K562 (cell line): ENCODE results near the gene CCDC18. TPM values are rescaled to one million over a fixed set of nuclear protein-coding genes. Genes with fewer than 3 reads are reported as not detected.

Experiments used
- ATAC-seq: fragments of 200-7000 bp; cut with Tn5 transposase; 3 replicates; pipeline ENCODE4 v1.9.1; 2020; ENCODE audit warnings: moderate library complexity
- BruUV-seq: library from RNA; stranded (reverse); fragments of 400-500 nt; replicated peaks from 2 replicates; lab custom pipeline; 2021; lab: Mats Ljungman, UMichigan
- CTCF ChIA-PET: fragments of 300-600 bp; formaldehyde crosslinking; extraction: SDS; loops from one replicate; lab custom pipeline; 2021; ENCODE audit warnings: low intra/inter-chr PET ratio; lab: Yijun Ruan, JAX
- POLR2A ChIA-PET: fragments of 300-600, 350-650 bp; sonication (Branson Sonifier 250); formaldehyde crosslinking; extraction: SDS; loops from one replicate; lab custom pipeline; 2021; ENCODE audit warnings: antibody characterized with exemption, inconsistent platforms; lab: Yijun Ruan, JAX
- DNase-seq, 4 experiments: peaks; one replicate each; pipeline versions ENCODE4 v3.0.0 to v3.0.0-alpha.2; 2011 to 2018; ENCODE audit warnings: low spot score in 3 of 4, mixed read lengths in 3 of 4; ENCODE audit errors: extremely low read depth in 1 of 4
- FAIRE-seq: peaks from 2 replicates; lab custom pipeline; 2011; peaks lifted over from hg19 to GRCh38; lab: Jason Lieb, UNC
- H2AFZ ChIP-seq: 2 replicates; pipeline ENCODE4 v1.6.0; 2011; ENCODE audit warnings: low read depth, low read length, control low read depth, inconsistent platforms
- H3K27ac ChIP-seq: fragments of 200-600 bp; 3 replicates; pipeline ENCODE4 v1.8.0; 2011; ENCODE audit warnings: low read depth, mild to moderate bottlenecking, control low read depth, inconsistent platforms, low read length, moderate library complexity, mixed read lengths; ENCODE audit errors: extremely low read depth
- H3K27me3 ChIP-seq, 2 experiments: fragments of 300-600 bp in 1 of 2; 2 replicates in 1 of 2; 3 replicates in 1 of 2; pipeline versions ENCODE4 v1.6.0 to v1.8.0; 2011; ENCODE audit warnings: inconsistent platforms in 2 of 2, low read length in 2 of 2, mild to moderate bottlenecking in 1 of 2, mixed read lengths in 1 of 2, moderate library complexity in 1 of 2; ENCODE audit not compliant: control insufficient read depth in 2 of 2, insufficient read depth in 2 of 2
- H3K36me3 ChIP-seq: fragments of 300-600 bp; 3 replicates; pipeline ENCODE4 v1.8.0; 2011; ENCODE audit warnings: mild to moderate bottlenecking, low read length, inconsistent platforms; ENCODE audit not compliant: control insufficient read depth, insufficient read depth
- H3K4me1 ChIP-seq, 2 experiments: fragments of 200-600 bp in 1 of 2; replicated peaks in 1 of 2; 2 replicates in 1 of 2; 3 replicates in 1 of 2; pipeline versions ENCODE4 v1.5.1 to v1.8.0; 2011; ENCODE audit warnings: inconsistent platforms in 2 of 2, low read length in 2 of 2, mild to moderate bottlenecking in 1 of 2, mixed read lengths in 1 of 2, moderate library complexity in 1 of 2; ENCODE audit not compliant: control insufficient read depth in 2 of 2, insufficient read depth in 2 of 2
- H3K4me2 ChIP-seq: 2 replicates; pipeline ENCODE4 v1.6.1; 2011; ENCODE audit warnings: low read length, control low read depth, inconsistent platforms, mixed read lengths; ENCODE audit not compliant: insufficient read depth
- H3K4me3 ChIP-seq: fragments of 200-600 bp; sonication (generic), shearing (Covaris generic); 2 replicates; pipeline ENCODE4 v1.5.1; 2016; ENCODE audit warnings: control low read depth, inconsistent platforms
- H3K79me2 ChIP-seq: fragments of 200-600 bp; 3 replicates; pipeline ENCODE4 v1.8.0; 2011; ENCODE audit warnings: low read length, inconsistent platforms; ENCODE audit not compliant: control insufficient read depth, insufficient read depth
- H3K9ac ChIP-seq, 2 experiments: 2 replicates each; pipeline versions ENCODE4 v1.6.0 to v1.6.1; 2011; ENCODE audit warnings: low read depth in 2 of 2, low read length in 2 of 2, control low read depth in 1 of 2, inconsistent platforms in 1 of 2, mild to moderate bottlenecking in 1 of 2, mixed read lengths in 1 of 2; ENCODE audit not compliant: insufficient read depth in 1 of 2
- H3K9me1 ChIP-seq: one replicate; pipeline ENCODE4 v1.6.0; 2011; ENCODE audit warnings: inconsistent platforms, mild to moderate bottlenecking, low read length, moderate library complexity; ENCODE audit not compliant: control insufficient read depth, insufficient read depth
- H3K9me3 ChIP-seq: replicated peaks from 2 replicates; pipeline ENCODE4 v1.5.1; 2011; ENCODE audit warnings: low read depth, low read length, inconsistent platforms; ENCODE audit not compliant: control insufficient read depth, insufficient read depth
- H4K20me1 ChIP-seq: replicated peaks from 2 replicates; pipeline ENCODE4 v1.6.1; 2011; ENCODE audit warnings: low read length, inconsistent platforms, mixed read lengths; ENCODE audit not compliant: control insufficient read depth, insufficient read depth
- POLR2A ChIP-seq: fragments of 450-650 bp; conservative IDR thresholded peaks from 2 replicates; pipeline ENCODE4 v1.6.1; 2016
- RCOR1 ChIP-seq, 2 experiments: IDR thresholded peaks; 2 replicates each; pipeline ENCODE4 v1.6.1; 2012; ENCODE audit warnings: low read depth in 2 of 2, low read length in 2 of 2, borderline replicate concordance in 1 of 2, improper control_type of control experiment in 1 of 2
- SMC3 ChIP-seq: conservative IDR thresholded peaks from 2 replicates; pipeline ENCODE4 v1.6.1; 2011; ENCODE audit warnings: low read depth, low read length, improper control_type of control experiment; ENCODE audit not compliant: insufficient read depth
- ZNF436 ChIP-seq: fragments of 250-450, 450-650 bp; sonication (Bioruptor Pico); formaldehyde crosslinking; IDR thresholded peaks from 2 replicates; pipeline ENCODE4 v1.7.0; 2020; ENCODE audit warnings: mild to moderate bottlenecking
- WGBS: fragments of 100-300 bp; shearing (Covaris generic); methylation state at CpG from one replicate; pipeline ENCODE4 v1.1.6; 2016; ENCODE audit warnings: low coverage, mixed read lengths; ENCODE audit not compliant: insufficient coverage; ENCODE audit errors: missing lambda C conversion rate; 5-methylcytosine and 5-hydroxymethylcytosine counted together
- in situ Hi-C: fragments of 300-500 bp; cut with MboI; formaldehyde crosslinking; loops from 4 replicates; pipeline ENCODE4 v1.15.0; 2018; ENCODE audit warnings: inconsistent platforms, mixed read lengths
- intact Hi-C: fragments of 100-400 bp; cut with micrococcal nuclease; formaldehyde crosslinking; loops from 2 replicates; pipeline ENCODE4 v1.14.2; 2022
- polyA plus RNA-seq, 8 experiments: library from polyadenylated mRNA; depleted of rRNA in 4 of 8; stranded (reverse) in 5 of 8; unstranded in 3 of 8; fragments of >200 nt; fragmentation: Nextera tagmentation in 2 of 8; fragmentation: Illumina TruSeq in 1 of 8; extraction: Ambion mirVana in 2 of 8; extraction: Trizol in 1 of 8; gene quantifications; 2 replicates each; pipeline versions ENCODE4 v1.2.1 to v1.2.3, GENCODE V29; 2011 to 2014; ENCODE audit warnings: inconsistent platforms in 1 of 8, missing spikeins in 1 of 8
- total RNA-seq, 7 experiments: library from RNA; depleted of rRNA in 6 of 7; stranded (reverse); fragments of >200 nt in 6 of 7; fragmentation: Illumina TruSeq in 2 of 7; extraction: Trizol in 2 of 7; gene quantifications; 2 replicates each; pipeline versions ENCODE4 v1.2.1 to v1.2.3, GENCODE V29; 2011 to 2021; ENCODE audit warnings: low replicate concordance in 1 of 7
- TF ChIP-seq, protein P1 (sequence below): fragments of 250-450 bp; sonication (Bioruptor Pico); IDR thresholded peaks from 2 replicates; pipeline ENCODE4 v1.8.0; 2021; ENCODE audit warnings: moderate library complexity, mild to moderate bottlenecking, inconsistent platforms
- TF ChIP-seq, protein P2 (sequence below), 2 experiments: fragments of 450-650 bp; IDR thresholded peaks; 2 replicates each; pipeline ENCODE4 v1.6.1; 2016; ENCODE audit warnings: mild to moderate bottlenecking in 2 of 2, borderline replicate concordance in 1 of 2, low read depth in 1 of 2, moderate library complexity in 1 of 2
- TF ChIP-seq, protein P3 (sequence below): sonication (generic); formaldehyde crosslinking; IDR thresholded peaks from 2 replicates; pipeline ENCODE4 v1.8.1; 2023; ENCODE audit warnings: missing genetic modification reagents, mild to moderate bottlenecking, borderline replicate concordance

Gene CCDC18
- total and polyA plus RNA-seq, 9 of the 15 experiments (the other 6 are each of a cell fraction or from before 2014, with no cell fraction given): 19.5 to 34.2 (median 24.3) TPM

DNA sequence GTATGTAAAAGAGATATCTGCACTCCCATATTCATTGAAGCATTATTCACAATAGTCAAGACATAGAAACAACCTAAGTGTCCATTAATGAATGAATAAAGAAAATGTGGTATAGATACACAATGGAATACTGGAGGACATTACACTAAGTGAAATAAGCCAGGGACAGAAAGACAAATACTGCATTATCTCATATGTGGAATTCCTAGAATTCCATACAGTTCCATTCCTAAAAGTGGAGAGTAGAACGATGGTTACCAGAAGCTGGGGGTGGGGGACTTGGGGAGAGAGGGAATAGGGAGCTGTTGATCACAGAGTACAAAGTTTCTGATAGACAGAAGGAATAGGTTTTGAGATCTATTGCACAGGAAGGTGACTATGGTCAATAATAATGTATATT is 7.7 kb upstream of the CCDC18 start:
- no peaks in the 10 kb centered on the region for H3K27me3 ChIP-seq
- H2AFZ ChIP-seq: no peak overlapping the region
- ChIA-PET POLR2A (interaction anchor here (0.9 to 2.5 kb wide), 4 partner anchors 8 to 20 kb away, joined by 3 to 13 read pairs (median 3); no protein-coding TSS in a partner anchor), CTCF (no interaction called here)
- H3K9me1 ChIP-seq: no peaks in the 10 kb centered on the region
- H3K9me3 ChIP-seq: no peaks in the 10 kb centered on the region; the same call in 1 of the 2 replicates
- 31% methylated on average over 1 of the region's 1 CpG for WGBS
- in situ Hi-C loops: no loop called here
- H3K4me3 ChIP-seq: no peak overlapping the region
- intact Hi-C loops: no loop called here
- no peak for FAIRE-seq
- H3K27ac ChIP-seq: no peak overlapping the region
- no peak for ATAC-seq
- H3K79me2 ChIP-seq: peaks cover 98% of the 10 kb centered on the region
- peaks cover 2 to 3% of the 10 kb centered on the region in 2 experiments; a peak in 2 of 5 replicates for H3K4me1 ChIP-seq
- BruUV-seq: no TSS peak
- DNase-seq: no peak
- H3K36me3 ChIP-seq: peaks cover 45% of the 10 kb centered on the region
- H3K4me2 ChIP-seq: no peak overlapping the region
- H4K20me1 ChIP-seq: no peaks in the 10 kb centered on the region
- no peak overlapping the region for H3K9ac ChIP-seq
- no peak for TF ChIP-seq ZNF436 (CRISPR knock-in tag)
- no peak for TF ChIP-seq RCOR1 (IDR thresholded peaks at IDR 0.05; ENCODE audit: borderline replicate concordance in 1 of 2, low read depth in 2 of 2, low read length in 2 of 2)
- TF ChIP-seq, protein P1, sequence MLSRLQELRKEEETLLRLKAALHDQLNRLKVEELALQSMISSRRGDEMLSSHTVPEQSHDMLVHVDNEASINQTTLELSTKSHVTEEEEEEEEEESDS (CRISPR knock-in tag): no peak
- TF ChIP-seq POLR2A: no peak
- TF ChIP-seq, protein P2, sequence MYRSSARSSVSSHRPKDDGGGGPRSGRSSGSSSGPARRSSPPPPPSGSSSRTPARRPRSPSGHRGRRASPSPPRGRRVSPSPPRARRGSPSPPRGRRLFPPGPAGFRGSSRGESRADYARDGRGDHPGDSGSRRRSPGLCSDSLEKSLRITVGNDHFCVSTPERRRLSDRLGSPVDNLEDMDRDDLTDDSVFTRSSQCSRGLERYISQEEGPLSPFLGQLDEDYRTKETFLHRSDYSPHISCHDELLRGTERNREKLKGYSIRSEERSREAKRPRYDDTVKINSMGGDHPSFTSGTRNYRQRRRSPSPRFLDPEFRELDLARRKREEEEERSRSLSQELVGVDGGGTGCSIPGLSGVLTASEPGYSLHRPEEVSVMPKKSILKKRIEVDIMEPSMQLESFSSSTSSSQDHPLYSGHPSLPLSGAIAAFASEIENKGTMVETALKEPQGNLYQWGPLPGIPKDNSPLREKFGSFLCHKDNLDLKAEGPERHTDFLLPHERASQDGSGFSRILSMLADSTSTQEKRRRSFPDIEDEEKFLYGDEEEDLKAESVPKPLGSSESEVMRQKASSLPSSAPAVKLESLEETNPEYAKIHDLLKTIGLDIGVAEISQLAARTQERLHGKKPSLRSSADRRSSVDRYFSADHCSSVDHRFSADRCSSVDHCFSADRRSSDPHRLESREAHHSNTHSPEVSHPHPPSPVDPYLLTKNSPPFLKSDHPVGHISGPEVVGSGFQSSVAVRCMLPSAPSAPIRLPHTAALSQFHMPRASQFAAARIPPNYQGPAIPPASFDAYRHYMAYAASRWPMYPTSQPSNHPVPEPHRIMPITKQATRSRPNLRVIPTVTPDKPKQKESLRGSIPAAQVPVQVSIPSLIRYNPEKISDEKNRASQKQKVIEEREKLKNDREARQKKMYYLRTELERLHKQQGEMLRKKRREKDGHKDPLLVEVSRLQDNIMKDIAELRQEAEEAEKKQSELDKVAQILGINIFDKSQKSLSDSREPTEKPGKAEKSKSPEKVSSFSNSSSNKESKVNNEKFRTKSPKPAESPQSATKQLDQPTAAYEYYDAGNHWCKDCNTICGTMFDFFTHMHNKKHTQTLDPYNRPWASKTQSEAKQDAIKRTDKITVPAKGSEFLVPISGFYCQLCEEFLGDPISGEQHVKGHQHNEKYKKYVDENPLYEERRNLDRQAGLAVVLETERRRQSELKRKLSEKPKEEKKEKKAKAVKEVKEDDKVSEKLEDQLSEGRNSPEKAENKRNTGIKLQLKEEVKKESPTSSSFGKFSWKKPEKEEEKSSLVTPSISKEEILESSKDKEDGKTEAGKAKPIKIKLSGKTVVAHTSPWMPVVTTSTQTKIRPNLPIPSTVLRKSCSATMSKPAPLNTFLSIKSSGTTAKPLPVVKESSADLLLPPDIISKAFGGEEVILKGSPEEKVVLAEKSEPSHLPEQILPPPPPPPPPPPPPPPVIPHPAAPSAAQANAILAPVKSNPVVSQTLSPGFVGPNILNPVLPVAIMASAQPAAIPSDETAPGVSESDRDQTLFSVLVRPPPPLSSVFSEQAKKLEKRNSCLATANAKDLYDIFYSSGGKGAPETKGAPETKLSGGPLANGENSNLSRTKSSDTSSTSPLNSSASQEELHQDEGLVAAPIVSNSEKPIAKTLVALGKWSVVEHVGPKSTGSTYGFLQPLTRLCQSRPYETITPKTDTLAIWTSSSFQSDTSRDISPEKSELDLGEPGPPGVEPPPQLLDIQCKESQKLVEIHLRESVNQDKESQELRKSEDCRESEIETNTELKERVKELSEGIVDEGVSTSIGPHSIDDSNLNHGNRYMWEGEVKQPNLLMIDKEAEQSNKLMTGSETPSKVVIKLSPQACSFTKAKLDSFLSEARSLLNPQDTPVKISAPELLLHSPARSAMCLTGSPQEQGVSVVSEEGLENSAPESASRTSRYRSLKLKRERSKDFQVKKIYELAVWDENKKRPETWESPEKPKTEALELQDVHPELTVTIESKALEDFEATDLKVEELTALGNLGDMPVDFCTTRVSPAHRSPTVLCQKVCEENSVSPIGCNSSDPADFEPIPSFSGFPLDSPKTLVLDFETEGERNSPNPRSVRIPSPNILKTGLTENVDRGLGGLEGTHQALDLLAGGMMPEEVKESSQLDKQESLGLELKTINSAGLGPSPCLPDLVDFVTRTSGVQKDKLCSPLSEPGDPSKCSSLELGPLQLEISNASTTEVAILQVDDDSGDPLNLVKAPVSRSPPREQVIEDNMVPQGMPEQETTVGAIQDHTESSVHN (IDR thresholded peaks at IDR 0.05; ENCODE audit: borderline replicate concordance in 1 of 2, low read depth in 1 of 2): no peak
- TF ChIP-seq, protein P3, sequence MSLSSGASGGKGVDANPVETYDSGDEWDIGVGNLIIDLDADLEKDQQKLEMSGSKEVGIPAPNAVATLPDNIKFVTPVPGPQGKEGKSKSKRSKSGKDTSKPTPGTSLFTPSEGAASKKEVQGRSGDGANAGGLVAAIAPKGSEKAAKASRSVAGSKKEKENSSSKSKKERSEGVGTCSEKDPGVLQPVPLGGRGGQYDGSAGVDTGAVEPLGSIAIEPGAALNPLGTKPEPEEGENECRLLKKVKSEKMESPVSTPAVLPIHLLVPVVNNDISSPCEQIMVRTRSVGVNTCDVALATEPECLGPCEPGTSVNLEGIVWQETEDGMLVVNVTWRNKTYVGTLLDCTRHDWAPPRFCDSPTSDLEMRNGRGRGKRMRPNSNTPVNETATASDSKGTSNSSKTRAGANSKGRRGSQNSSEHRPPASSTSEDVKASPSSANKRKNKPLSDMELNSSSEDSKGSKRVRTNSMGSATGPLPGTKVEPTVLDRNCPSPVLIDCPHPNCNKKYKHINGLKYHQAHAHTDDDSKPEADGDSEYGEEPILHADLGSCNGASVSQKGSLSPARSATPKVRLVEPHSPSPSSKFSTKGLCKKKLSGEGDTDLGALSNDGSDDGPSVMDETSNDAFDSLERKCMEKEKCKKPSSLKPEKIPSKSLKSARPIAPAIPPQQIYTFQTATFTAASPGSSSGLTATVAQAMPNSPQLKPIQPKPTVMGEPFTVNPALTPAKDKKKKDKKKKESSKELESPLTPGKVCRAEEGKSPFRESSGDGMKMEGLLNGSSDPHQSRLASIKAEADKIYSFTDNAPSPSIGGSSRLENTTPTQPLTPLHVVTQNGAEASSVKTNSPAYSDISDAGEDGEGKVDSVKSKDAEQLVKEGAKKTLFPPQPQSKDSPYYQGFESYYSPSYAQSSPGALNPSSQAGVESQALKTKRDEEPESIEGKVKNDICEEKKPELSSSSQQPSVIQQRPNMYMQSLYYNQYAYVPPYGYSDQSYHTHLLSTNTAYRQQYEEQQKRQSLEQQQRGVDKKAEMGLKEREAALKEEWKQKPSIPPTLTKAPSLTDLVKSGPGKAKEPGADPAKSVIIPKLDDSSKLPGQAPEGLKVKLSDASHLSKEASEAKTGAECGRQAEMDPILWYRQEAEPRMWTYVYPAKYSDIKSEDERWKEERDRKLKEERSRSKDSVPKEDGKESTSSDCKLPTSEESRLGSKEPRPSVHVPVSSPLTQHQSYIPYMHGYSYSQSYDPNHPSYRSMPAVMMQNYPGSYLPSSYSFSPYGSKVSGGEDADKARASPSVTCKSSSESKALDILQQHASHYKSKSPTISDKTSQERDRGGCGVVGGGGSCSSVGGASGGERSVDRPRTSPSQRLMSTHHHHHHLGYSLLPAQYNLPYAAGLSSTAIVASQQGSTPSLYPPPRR (CRISPR knock-in tag): no peak
- TF ChIP-seq SMC3: no peak
